ENCODE measurements around the gene USP47. TPM values are rescaled to one million over a fixed set of nuclear protein-coding genes. Genes with fewer than 3 reads are reported as not detected.
A peak's percentile ranks its signal among the peaks of the same experiment; 100 is the strongest.

Gene USP47
- total RNA-seq, 1 experiment from 2014 or later, result 39.2 TPM

DNA sequence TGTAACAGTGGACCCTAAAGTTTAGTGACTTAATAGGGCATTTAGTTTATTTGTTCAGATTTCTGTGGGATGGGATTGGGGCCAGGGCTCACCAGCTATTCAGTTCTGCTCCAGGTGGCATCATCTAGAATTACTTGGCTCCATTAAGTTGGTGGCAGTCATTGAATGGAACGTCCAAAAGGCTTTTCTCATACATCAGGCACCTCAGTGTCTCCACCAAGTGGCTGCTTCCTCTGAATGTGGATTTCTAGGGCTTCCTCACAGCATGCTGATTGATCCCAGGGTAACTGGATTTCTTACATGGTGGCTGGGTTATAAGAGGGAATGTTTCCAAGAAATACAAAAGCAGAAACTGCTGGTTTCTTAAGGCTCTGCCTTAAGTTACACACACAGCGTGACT, 34.7 kb downstream of the USP47 start:
- Histone ChIP-seq H3K9me3 (ENCODE audit: control insufficient read depth, insufficient read depth, low read depth, low read length) (no peaks in the 10 kb centered on the region), H3K27ac (ENCODE audit: low read length) (no peak overlapping the region), H3K36me3 (ENCODE audit: control insufficient read depth, insufficient read depth, low read length) (no peaks in the 10 kb centered on the region), H3K27me3 (ENCODE audit: control insufficient read depth, insufficient read depth, low read length) (no peaks in the 10 kb centered on the region), H3K4me1 (ENCODE audit: control insufficient read depth, insufficient read depth, low read length) (peaks cover 14% of the 10 kb centered on the region), H3K4me3 (ENCODE audit: low read depth in 2 of 2, low read length in 2 of 2) (no peak overlapping the region)
- TF ChIP-seq, protein P1, sequence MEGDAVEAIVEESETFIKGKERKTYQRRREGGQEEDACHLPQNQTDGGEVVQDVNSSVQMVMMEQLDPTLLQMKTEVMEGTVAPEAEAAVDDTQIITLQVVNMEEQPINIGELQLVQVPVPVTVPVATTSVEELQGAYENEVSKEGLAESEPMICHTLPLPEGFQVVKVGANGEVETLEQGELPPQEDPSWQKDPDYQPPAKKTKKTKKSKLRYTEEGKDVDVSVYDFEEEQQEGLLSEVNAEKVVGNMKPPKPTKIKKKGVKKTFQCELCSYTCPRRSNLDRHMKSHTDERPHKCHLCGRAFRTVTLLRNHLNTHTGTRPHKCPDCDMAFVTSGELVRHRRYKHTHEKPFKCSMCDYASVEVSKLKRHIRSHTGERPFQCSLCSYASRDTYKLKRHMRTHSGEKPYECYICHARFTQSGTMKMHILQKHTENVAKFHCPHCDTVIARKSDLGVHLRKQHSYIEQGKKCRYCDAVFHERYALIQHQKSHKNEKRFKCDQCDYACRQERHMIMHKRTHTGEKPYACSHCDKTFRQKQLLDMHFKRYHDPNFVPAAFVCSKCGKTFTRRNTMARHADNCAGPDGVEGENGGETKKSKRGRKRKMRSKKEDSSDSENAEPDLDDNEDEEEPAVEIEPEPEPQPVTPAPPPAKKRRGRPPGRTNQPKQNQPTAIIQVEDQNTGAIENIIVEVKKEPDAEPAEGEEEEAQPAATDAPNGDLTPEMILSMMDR (IDR thresholded peaks at IDR 0.05), result peak; percentile 66
- TF ChIP-seq, protein P2, sequence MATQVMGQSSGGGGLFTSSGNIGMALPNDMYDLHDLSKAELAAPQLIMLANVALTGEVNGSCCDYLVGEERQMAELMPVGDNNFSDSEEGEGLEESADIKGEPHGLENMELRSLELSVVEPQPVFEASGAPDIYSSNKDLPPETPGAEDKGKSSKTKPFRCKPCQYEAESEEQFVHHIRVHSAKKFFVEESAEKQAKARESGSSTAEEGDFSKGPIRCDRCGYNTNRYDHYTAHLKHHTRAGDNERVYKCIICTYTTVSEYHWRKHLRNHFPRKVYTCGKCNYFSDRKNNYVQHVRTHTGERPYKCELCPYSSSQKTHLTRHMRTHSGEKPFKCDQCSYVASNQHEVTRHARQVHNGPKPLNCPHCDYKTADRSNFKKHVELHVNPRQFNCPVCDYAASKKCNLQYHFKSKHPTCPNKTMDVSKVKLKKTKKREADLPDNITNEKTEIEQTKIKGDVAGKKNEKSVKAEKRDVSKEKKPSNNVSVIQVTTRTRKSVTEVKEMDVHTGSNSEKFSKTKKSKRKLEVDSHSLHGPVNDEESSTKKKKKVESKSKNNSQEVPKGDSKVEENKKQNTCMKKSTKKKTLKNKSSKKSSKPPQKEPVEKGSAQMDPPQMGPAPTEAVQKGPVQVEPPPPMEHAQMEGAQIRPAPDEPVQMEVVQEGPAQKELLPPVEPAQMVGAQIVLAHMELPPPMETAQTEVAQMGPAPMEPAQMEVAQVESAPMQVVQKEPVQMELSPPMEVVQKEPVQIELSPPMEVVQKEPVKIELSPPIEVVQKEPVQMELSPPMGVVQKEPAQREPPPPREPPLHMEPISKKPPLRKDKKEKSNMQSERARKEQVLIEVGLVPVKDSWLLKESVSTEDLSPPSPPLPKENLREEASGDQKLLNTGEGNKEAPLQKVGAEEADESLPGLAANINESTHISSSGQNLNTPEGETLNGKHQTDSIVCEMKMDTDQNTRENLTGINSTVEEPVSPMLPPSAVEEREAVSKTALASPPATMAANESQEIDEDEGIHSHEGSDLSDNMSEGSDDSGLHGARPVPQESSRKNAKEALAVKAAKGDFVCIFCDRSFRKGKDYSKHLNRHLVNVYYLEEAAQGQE (IDR thresholded peaks at IDR 0.05; ENCODE audit: insufficient read depth in 1 of 2, low read depth in 2 of 2, low read length in 1 of 2), result no peak
- TF ChIP-seq POLR2AphosphoS5 (IDR thresholded peaks at IDR 0.05; ENCODE audit: low read depth, low read length), result no peak
- intact Hi-C loops (cut with micrococcal nuclease; ENCODE audit: unreplicated experiment), result no loop called here
- DNase-seq (ENCODE audit: low read depth, low spot score) (no peak), ATAC-seq (no peak)
- ChIA-PET CTCF (interaction anchor here (0.5 kb wide), 2 partner anchors 34 to 35 kb away, joined by 4 to 5 read pairs; partner anchors contain the start of gene USP47), POLR2A (no interaction called here)
- in situ Hi-C loops (cut with HindIII; ENCODE audit: low pct_unique_long_range_greater_than_20kb, low sequenced_read_pairs), result no loop called here
- no TSS peak for BruUV-seq (replicated peaks)

DNA sequence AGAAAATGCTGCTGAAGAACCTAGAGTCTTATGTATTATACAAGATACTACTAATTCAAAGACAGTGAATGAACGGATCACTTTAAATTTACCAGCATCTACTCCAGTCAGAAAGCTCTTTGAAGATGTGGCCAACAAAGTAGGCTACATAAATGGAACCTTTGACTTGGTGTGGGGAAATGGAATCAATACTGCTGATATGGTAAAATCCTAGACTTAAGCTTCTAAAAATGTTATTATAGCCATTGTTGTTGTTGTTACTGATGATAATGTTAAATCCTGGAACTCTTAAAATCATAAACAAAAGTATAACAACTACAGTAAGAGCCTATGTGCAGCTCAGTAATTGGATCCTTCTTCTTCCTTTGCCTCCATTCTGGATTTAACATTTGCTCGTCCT, 38.4 kb downstream of the USP47 start:
- no TSS peak for BruUV-seq (replicated peaks)
- intact Hi-C loops (cut with micrococcal nuclease; ENCODE audit: unreplicated experiment), result no loop called here
- Histone ChIP-seq H3K4me3 (ENCODE audit: low read depth in 2 of 2, low read length in 2 of 2) (no peak overlapping the region), H3K36me3 (ENCODE audit: control insufficient read depth, insufficient read depth, low read length) (0 out of 2 replicates have a peak, but pooled peaks cover 6% of the 10 kb centered on the region), H3K27ac (ENCODE audit: low read length) (no peak overlapping the region), H3K27me3 (ENCODE audit: control insufficient read depth, insufficient read depth, low read length) (no peaks in the 10 kb centered on the region), H3K4me1 (ENCODE audit: control insufficient read depth, insufficient read depth, low read length) (peaks cover 4% of the 10 kb centered on the region), H3K9me3 (ENCODE audit: control insufficient read depth, insufficient read depth, low read depth, low read length) (no peaks in the 10 kb centered on the region)
- ATAC-seq (no peak), DNase-seq (ENCODE audit: low read depth, low spot score) (no peak)
- ChIA-PET CTCF (no interaction called here), POLR2A (no interaction called here)
- in situ Hi-C loops (cut with HindIII; ENCODE audit: low pct_unique_long_range_greater_than_20kb, low sequenced_read_pairs), result no loop called here
- TF ChIP-seq, protein P2 (IDR thresholded peaks at IDR 0.05; ENCODE audit: insufficient read depth in 1 of 2, low read depth in 2 of 2, low read length in 1 of 2), result no peak

All from Panc1 (cell line).